Measurements from ENCODE around the gene SPIRE1.

DNA sequence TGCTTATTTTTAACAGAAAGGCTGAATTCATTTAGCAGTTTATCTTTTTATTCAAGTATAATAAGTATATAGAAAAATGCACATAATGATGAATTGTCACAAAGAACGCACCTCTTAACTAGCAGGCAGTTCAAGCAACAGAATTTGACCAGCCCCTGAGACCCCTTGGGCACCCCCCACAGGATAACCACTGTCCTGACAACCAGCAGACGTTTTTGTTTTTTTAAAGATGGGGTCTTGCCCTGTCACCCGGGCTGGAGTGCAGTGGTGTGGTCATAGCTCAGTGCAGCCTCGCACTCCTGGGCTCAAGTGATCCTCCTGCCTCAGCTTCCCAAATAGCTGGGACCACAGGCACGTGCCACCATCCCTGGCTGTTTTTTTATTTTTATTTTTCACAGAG, 236.2 kb downstream of the SPIRE1 start:
- TF ChIP-seq, protein P1, sequence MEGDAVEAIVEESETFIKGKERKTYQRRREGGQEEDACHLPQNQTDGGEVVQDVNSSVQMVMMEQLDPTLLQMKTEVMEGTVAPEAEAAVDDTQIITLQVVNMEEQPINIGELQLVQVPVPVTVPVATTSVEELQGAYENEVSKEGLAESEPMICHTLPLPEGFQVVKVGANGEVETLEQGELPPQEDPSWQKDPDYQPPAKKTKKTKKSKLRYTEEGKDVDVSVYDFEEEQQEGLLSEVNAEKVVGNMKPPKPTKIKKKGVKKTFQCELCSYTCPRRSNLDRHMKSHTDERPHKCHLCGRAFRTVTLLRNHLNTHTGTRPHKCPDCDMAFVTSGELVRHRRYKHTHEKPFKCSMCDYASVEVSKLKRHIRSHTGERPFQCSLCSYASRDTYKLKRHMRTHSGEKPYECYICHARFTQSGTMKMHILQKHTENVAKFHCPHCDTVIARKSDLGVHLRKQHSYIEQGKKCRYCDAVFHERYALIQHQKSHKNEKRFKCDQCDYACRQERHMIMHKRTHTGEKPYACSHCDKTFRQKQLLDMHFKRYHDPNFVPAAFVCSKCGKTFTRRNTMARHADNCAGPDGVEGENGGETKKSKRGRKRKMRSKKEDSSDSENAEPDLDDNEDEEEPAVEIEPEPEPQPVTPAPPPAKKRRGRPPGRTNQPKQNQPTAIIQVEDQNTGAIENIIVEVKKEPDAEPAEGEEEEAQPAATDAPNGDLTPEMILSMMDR (IDR thresholded peaks at IDR 0.05), result no peak
- TF ChIP-seq POLR2A (IDR thresholded peaks at IDR 0.05), result no peak

All from Peyer's patch (tissue), 4 donors.